ENCODE data around the gene TCTN2.
A peak's percentile ranks its signal among the peaks of the same experiment; 100 is the strongest.

TCTN2 gene

DNA sequence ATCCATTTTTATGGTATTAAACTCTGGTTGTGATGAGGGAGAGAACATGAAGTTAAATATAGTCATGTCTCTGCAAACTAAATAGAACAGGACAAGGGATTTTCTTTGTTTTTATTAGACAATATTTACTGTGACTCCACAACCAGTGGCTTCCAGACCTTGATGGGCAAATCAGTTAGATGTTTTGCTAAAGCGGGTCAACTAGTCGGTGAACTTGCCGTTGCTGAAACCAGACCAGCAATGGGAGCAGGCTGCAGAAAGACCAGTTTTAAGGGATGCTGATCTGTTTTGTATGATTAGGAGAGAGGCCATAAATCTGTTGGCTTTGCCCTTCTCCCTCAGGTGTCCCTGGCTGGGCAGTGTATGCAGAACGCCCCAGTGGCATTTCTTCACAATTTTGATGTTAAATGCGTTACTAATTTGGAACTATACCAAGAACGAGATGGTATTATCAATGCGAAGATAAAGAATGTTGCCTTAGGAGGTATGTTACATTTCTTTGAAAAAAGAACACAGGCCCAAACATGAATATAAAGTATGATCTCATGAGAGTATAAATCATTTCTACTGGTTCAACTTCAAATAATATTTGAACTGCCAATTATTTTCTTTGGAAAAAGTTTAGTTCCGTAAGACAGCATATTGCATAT lies 19.4 kb downstream of the TCTN2 start:
- DNase-seq = no peak

DNA sequence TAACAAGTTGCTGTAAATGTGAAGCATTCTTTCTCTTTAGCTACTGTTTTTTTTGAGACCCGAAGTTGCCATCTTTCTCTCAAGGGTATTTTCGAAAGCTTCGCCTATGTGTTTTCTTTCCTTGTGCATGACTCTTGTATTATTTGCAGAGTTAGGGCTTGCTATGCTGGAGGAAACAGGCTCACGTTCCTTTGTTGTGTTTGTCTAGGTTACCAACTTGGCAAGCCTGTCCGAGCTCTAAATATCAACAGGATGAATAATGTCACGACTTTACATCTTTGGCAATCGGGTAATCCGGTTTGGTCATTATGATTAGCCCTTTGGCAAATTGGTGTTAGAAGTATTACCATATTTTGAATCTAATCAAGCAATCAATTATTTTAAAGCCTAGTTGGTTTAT lies 25.3 kb downstream of the TCTN2 start:
- DNase-seq = no peak

DNA sequence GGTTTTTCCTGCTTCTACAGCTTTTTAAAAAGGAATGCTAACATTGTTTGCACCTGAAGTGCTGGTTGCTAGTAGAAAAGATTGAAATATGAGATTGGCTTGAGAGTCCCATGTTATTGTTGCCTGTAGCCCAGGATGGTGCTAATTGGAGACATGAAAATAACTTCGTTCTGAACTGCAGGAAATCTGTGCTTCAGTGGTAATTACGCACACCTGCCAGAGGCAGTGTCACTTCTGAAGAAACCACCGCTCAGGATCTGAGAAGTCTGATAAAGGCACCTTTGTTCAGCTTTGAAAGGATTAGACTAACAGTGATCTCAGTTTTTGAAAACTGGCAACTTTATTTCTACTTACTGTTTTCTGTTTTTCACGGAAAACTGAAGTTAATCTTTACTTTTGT lies 25.7 kb downstream of the TCTN2 start:
- DNase-seq = no peak

DNA sequence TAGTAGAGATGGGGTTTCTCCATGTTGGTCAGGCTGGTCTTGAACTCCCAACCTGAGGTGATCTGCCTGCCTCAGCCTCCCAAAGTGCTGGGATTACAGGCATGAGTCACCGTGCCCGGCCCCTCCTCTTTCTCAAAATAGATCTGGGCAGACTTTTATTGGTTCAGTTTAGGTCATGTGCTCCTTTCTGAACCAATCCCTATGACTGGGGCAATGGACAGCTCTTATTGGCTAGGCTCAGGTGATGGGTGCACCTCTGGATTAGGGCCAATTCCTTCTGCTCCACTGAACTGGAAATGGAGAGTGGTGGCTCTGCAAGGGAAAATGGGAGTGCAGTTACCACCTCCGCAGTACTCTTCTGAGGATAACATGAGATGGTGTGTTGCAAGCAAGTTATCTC lies 35.0 kb downstream of the TCTN2 start:
- no peak for DNase-seq

DNA sequence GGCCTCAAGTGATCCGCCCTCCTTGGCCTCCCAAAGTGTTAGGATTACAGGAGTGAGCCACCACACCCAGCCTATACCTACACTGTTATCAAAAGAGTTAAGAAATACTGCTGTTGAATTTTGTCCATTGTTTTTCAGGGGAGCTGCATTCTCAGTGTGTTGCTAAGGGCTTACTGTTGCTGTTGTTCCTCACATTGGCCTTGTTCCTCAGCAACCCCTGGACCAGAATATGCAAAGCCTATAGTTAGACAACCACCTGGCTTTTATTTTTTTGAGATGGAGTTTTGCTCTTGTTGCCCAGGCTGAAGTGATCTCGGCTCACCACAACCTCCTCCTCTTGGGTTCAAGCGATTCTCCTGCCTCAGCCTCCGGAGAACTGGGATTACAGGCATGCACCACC lies 36.6 kb downstream of the TCTN2 start:
- no peak for DNase-seq

DNA sequence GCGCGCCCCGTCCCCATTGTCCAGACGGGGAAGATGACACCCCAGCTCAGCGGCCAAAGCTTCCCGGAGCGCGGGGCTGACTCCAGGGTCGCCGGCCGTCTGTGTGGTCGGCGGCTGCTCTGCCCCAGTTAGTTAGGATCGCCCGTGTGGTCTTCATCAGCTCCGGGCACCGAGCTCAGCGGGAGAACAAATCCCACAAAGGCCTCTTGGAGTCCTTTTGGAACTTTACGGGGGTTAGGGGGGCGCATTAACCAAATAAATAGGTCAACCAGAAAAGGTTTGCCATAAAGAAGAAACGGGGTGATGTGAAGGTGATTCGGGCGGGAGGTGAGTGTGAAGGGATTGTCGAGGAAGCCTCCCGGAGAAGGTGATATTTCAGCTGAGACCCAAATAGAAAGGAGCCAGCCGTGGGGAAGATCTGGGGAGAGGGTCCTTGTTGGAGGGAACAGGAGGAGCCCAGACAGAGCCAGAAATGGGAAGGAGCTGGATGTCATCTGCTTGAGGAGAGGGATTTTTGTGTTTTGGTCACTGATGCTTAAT lies 41.9 kb downstream of the TCTN2 start:
- DNase-seq = peak in 1 of 2 donors; percentile 9

DNA sequence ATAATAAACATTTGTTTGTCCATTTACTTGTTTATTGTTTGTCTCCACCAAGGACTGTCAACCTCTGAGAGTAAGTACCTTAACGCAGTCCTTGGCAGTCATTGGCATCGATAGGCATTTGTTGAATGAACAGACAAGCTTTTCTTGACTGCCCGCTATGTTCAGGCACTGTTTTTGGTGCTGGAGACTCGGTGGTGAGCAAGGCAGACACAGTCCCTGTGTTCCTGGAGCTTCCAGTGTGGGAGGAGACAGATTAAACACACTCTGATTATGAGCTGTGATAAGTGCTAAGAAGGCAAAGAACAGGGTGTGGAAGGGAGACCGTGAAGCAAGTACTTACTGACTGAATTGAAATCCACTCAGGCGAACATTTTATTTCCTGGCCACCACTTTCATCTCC lies 42.5 kb downstream of the TCTN2 start:
- peak in 1 of 2 donors; percentile 6 for DNase-seq

DNA sequence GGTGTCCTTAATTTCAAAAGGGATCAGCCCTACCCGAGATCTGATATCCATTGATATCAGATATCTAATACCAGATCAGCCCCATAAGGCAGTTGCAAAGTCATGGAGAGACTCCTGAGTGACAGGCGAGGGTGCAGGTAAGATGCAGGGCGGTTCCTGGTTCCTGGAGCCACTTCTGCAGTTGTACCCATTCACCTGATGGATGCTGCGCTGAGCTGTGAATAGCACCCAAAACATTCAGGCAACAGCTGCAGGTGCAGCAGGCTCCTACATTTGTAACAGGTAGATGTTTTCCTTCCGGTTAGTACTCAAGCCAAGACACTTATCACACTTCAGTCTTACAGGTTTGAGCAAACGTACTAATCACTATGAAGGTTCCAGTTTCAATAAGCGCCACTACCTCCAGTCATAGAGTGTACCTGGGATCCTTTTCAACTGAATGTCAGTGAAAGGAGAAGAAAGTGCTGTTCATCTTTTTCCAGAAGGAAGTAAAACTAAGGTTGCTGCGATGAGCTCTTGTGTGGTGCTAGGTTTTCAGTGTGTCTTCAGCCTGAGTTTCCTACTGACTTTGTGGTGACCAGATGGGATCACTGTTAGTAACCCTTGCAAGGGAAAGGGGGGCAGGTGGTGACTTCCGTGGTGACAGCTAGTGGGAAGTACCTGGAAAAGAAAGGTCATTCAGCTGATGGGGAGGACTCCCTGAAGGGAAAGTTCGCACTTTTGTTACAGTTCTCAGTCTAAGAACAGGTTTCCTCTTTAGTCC lies 43.1 kb downstream of the TCTN2 start:
- DNase-seq = peak; percentile 12 to 24

DNA sequence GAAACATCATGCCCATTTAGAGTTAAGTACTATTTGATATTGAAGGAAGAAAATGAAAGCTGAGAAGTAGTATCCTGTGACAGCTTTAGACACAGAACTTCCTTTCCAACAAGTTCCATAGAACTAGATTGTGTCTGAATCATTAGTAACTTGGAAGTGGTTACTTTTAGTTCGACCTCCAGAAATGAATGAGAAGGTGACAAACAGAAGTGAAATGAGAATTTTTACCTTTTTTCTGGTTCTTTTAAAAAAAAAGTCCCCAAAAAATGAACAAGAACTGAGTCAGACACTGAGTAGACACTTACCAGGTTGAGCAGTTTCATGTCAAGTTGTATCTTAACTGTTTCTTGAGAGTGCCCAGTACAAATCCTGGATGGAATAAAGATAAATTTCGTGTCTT lies 44.3 kb downstream of the TCTN2 start:
- no peak for DNase-seq

DNA sequence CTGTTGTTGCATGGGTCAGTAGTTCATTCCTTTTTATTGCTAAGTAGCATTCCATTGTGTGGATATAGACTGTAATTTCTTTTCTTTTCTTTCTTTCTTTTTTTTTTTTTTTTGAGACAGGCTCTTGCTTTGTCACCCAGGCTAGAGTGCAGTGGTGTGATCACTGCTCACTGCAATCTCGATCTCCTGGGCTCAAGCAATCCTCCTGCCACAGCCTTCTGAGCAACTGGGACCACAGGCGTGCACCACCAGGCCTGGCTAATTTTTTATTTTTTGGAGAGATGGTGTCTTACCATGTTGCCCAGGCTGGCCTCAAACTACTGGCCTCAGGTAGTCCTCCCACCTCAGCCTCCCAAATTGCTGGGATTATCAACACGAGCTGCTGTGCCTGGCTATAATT lies 46.4 kb downstream of the TCTN2 start:
- DNase-seq = no peak

DNA sequence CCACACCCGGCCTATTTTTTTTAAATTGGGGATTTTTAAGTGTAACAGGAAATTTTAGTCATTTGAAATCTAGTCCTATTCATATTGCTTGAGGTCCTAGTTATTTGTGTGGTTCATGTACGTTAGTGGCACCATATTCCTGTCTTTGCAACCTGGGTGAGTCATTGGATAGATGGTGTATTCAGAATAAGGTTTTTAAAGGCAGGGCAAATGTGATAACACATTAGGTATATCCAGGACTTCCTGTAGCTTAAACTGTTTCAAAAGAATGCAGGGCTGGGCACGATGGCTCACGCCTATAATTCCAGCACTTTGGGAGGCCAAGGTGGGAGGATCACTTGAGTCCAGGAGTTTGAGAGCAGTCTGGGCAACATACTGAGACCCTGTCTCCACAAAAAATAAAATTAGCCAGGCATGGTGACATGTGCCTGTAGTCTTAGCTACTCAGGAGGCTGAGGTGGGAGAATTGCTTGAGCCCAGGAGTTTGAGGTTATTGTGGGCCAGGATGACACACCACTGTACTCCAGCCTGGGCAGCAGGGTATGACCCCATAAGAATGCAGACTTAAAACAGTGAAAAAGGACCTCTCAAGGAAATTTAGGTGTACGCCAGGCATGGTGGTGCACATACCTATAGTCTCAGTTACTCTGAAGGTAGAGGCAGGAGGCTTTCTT lies 49.4 kb downstream of the TCTN2 start:
- DNase-seq = no peak

DNA sequence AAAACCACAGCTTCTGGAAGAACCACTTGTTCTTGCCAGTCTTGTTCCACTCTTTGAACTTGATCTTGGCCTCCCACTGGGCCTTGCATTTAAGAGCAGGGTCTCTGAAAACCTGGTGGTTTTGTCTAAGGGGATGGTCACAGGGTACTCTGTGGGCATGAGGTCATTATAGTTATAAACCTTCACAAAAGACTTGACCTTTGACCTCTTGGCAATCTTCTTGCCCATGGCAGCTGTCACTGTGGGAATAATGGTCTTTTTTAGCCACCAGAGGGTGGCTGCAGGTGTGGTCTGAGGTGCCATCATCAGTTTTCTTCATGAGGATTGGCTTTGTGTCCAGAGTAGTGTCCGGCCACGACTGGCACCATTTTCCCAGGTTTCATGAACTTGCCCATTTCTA lies 50.3 kb downstream of the TCTN2 start:
- no peak for DNase-seq

DNA sequence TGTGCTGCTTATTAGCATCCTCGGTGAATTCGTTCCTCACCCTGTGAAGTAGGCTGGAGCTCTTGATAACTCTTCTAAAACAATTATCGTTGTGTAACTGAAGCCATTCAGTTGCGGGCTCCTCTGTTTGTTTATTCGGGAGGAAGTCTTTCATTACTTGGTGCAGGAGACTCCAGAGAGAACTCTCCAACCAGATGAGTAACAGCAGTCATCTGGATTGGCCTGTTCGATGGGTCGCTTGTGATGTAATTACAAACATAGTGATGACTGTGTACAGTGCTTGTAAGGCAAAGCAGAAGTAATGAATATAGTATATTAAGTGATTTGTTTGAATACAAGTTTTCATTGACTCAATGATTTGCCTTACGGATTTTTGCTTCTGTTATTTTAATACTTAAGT lies 52.1 kb downstream of the TCTN2 start:
- no peak for DNase-seq

DNA sequence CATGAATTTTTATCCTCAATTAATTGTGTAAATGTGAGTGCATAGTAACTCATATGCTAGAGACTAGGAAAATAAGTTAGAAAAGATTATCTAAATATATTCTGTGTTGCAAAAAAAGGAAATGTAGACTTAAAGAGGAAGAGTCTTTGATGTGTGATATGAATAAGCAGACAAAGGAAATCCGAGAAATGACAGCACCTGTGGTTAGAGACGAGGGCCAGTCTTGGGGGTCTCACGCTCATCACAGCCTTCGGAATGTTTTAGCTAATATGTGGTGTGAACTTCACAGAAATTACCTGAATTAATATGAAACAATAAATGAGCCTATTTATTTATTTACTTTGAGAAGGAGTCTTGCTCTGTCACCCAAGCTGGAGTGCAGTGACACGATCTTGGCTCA lies 52.9 kb downstream of the TCTN2 start:
- no peak for DNase-seq

DNA sequence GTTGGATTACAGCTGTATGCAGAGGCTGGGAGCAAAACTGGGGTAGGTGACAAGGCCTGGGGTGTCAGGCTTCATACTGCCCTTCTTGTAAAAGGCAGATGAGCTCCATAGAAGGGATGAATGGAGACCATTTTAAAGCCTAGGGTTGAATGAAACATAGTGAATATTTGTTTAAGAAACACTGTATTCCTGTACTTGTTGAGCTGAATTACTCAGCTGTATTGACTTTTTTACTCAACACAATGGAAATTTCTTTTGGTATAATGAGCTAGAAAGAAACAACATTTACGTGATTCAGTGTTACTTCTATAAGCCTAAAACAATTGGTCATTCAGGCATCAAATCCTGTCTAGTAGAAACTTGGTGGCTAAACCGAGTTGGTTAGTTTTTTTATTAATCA lies 55.3 kb downstream of the TCTN2 start:
- DNase-seq = no peak

DNA sequence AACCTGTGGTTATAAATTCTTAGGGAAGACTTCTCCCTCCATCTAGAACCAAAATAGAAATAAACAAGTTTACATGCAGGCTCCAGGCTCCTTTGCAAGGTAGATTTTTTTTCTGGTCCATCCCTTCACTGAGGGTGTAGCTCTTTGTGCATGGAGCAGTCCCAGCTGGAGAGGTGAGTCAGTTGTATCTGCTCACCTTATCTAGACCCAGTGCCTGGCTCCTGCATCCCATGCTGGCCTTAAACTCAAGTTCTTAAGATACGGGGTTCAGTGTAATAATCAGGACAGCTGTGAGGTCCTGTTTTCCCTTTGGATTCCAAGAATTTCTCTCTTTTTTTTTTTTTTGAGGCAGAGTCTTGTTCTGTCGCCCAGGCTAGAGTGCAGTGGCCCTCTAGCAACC lies 56.0 kb downstream of the TCTN2 start:
- no peak for DNase-seq

DNA sequence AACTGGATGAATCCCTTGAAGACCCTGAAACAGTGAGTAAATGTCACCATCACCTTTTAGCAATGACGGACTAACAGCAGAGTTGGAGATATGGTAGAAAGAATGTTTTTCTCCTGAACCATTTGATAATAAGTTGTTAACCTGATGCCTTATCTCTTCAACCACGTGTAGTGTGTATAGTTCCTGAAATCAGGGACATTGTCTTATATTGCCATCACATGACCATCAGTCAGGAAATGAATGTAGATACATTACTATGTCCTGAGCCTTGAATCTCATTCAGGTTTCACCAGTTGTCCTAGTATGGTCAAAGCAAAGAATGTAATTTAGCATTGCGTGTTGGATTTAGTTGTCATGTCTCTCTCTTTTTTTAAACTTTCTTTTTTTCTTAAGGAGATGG lies 57.0 kb downstream of the TCTN2 start:
- no peak for DNase-seq

DNA sequence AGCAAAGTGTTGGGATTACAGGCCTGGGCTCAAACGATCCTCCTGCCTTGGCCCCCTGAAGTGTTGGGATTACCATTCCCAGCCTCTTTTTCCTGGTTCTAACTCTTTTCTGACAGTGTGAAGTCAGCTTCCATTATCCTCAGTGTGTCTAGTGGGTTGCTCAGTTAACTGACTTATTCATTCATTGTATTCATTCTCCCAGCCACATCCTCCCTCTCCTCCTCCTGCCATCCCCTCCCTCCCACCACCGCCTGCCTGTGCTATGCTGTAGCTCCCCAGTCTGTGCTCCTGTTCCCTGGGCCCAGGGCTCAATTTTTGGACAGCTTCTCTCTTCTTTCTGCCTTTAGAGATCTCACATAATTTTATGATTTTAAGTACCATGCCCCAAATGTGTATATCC lies 60.7 kb downstream of the TCTN2 start:
- no peak for DNase-seq

DNA sequence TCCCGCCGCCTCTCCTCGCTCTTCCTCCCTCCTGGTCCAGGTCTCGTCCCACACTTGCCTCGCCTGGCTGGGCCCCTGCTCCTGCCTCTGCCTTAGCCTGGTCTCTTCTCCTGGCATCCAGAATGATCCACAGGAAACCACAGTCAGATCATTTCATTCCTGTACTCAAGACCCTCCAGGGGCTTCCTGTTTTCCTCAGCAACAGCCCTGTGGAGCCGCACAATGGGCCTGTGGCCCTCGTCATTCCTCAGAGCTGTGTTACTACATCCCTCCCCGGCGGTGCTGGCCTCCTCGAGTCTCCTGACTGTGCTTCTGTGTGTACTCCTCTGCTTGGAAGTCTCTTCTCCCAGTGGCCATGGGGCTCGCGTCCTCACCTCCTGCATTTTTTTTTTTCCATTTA lies 61.3 kb downstream of the TCTN2 start:
- no peak for DNase-seq

DNA sequence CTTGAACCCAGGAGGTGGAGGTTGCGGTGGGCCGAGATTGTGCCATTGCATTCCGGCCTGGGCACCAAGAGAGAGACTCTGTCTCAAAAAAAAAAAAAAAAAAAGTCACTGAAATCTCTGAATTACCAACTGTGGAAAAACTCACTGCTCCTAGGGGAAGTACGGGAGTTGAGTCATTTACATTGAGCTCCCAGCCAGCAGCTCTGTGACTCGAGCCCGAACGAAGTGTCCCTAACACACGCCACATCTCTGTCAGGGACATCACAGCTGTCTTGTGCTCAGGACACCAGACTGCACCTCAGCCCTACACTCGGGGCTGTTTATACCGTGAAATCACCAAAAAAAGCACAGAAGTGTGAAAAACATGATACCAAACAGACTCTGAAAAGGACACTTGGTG lies 62.3 kb downstream of the TCTN2 start:
- DNase-seq = no peak

DNA sequence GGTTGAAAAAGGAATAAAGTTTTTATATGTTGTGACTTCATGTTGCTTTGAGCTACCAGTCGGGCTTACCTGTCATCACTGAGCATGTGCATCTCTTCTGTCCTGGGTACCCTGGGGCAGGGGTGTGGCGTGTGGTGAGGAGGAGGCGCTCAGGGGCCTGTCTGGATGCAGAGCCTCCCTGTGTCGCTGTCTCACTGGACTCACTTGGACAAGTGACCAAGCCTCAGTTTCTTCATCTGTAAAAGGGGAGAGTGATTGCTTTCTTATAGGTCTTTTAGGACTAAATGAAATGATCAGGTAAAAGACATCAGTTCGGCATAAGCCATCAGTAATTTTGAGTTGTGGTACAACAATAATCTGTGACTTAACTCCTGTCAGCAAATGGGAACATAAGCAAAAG lies 63.4 kb downstream of the TCTN2 start:
- DNase-seq = no peak

DNA sequence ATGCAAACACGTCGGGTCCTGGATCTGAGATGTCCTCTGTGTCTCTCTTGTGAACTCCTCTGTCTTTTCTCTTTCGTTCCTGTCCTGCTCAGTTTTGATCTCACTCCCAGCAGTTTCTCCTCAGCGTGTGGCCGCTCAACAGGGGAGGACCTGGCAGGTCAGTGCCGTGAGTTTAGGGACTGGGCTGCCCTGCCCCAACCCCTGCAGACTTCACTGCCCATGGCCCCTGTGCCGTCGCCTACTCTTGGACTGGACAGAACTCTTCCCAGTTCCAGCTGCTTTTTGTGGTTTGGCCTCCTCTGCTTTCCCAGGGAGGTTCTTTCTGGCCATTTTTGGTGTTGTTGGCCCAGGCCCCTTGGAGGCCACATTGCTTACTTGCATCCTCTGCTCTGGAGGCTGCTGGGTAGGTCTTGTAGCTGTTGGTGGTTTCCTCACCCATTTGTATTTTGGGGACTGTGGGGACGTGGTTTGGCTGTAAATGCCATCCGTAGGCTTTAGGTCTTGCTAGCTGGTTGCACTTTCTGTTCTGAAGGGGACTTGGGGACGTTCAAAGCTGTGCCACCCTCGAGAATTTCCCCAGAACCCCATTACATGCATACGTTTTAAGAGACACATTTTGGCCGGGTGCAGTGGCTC lies 71.1 kb downstream of the TCTN2 start:
- DNase-seq = no peak

DNA sequence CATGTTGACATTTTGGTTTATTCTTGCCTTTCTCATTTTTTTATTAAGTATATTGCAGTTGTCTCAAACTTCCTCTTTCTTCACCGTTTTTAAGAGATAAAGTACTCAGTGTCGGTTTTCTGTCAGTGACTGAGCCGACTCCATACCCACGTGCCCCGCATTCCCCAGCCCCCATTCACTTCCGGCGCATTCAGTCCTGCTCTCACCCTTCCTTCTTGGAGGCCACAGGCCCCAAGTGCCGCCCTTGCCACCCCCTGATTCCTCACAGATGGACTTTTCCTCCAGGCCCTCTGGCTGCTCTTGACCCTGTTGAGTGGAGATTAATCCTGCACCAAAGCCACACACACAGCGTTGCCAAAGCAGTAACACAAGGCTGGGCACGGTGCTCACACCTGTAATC lies 72.1 kb downstream of the TCTN2 start:
- no peak for DNase-seq

DNA sequence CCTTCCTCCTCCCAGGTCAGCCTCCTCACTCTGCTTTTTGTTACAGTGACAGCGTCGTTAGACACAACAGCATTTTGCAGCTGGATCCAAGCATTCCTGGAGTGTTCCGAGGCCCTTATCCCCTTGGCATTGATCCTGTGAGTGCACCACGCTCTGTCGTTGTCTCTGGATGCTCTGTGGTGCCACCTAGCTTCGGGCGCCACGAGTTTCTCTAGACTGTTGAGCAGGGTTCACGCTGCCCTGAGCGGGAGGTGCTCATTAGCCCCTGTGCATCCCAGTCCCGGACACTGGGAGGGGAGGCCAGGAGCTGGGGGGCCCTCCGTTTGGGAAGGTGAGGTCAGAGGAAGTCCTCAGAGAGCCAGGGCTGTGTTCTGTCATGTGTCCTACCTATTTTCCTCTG lies 73.9 kb downstream of the TCTN2 start:
- no peak for DNase-seq
